ENCODE results near the gene TSPAN14. TPM values are rescaled to one million over a fixed set of nuclear protein-coding genes. Genes with fewer than 3 reads are reported as not detected.
"Not testable (repeated sequence)": the region's sequence is repeated elsewhere in the genome, so short reads cannot be mapped to it uniquely, and the experiment has no call there.

The TSPAN14 gene
- total and polyA plus RNA-seq, 2 of the 13 experiments (the other 11 are each of a cell fraction or from before 2014, with no cell fraction given) = 24.1 to 80.6 TPM

- BruUV-seq (replicated peaks) = no TSS peak
- Histone ChIP-seq H3K9ac (ENCODE audit: insufficient read depth, low read depth, low read length) (no peak overlapping the region), H3K9me3 (ENCODE audit: low read length) (no peaks in the 10 kb centered on the region), H4K20me1 (ENCODE audit: insufficient read depth, low read length) (peaks cover 24% of the 10 kb centered on the region), H3K27ac (ENCODE audit: extremely low read length, insufficient read depth, low read length) (no peak overlapping the region), H3K4me3 (replicated peaks in 1 of 3; ENCODE audit: insufficient read depth in 1 of 3, low read depth in 2 of 3, low read length in 3 of 3) (no peak overlapping the region), H3K4me1 (ENCODE audit: insufficient read depth, low read length) (peaks cover 58% of the 10 kb centered on the region), H2AFZ (ENCODE audit: low read length) (no peak overlapping the region), H3K27me3 (ENCODE audit: control insufficient read depth in 1 of 2, insufficient read depth in 2 of 2, low read length in 2 of 2) (no peaks in the 10 kb centered on the region), H3K36me3 (replicated peaks in 1 of 2; ENCODE audit: control insufficient read depth in 1 of 2, insufficient read depth in 2 of 2, low read length in 2 of 2) (peaks cover 8 to 36% of the 10 kb centered on the region in 2 experiments), H3K79me2 (ENCODE audit: insufficient read depth, low read length) (peaks cover 85% of the 10 kb centered on the region), H3K4me2 (ENCODE audit: low read depth, low read length) (no peak overlapping the region)
- FAIRE-seq = no peak
- ChIA-PET POLR2A (interaction anchor here (1.3 kb wide), 1 partner anchor 67 kb away, joined by 3 read pairs; the partner anchor contains the start of gene PRXL2A), CTCF (ENCODE audit: low intra/inter-chr PET ratio, low total read pairs) (no interaction called here)
- WGBS (ENCODE audit: low lambda C conversion rate) = 94% methylated on average over 3 of the region's 3 CpGs
- intact Hi-C loops (cut with micrococcal nuclease; ENCODE audit: unreplicated experiment) (no loop called here), in situ Hi-C loops (cut with HindIII; ENCODE audit: extremely low pct_ligation_motif_present, low pct_unique_long_range_greater_than_20kb) (no loop called here)
- TF ChIP-seq ZNF784 (CRISPR knock-in tag; IDR thresholded peaks at IDR 0.05; ENCODE audit: borderline replicate concordance) = no peak
- DNase-seq (ENCODE audit: low spot score) = no peak
- no peak for ATAC-seq
Observed at GRCh38 chr10:80474941-80475340, 20.8 kb downstream of the TSPAN14 start.

- H3K27ac ChIP-seq (ENCODE audit: extremely low read length, insufficient read depth, low read length); H3K27me3 ChIP-seq (ENCODE audit: control insufficient read depth in 1 of 2, insufficient read depth in 2 of 2, low read length in 2 of 2); DNase-seq (ENCODE audit: low spot score); in situ Hi-C loops (cut with HindIII; ENCODE audit: extremely low pct_ligation_motif_present, low pct_unique_long_range_greater_than_20kb); FAIRE-seq; H3K4me3 ChIP-seq (replicated peaks in 1 of 3; ENCODE audit: insufficient read depth in 1 of 3, low read depth in 2 of 3, low read length in 3 of 3); H2AFZ ChIP-seq (ENCODE audit: low read length); H3K9ac ChIP-seq (ENCODE audit: insufficient read depth, low read depth, low read length); CTCF ChIA-PET (ENCODE audit: low intra/inter-chr PET ratio, low total read pairs); ATAC-seq; H3K9me3 ChIP-seq (ENCODE audit: low read length); H3K4me2 ChIP-seq (ENCODE audit: low read depth, low read length); intact Hi-C loops (cut with micrococcal nuclease; ENCODE audit: unreplicated experiment); BruUV-seq (replicated peaks): not testable (repeated sequence)
- Histone ChIP-seq H3K4me1 (ENCODE audit: insufficient read depth, low read length) (peaks cover 51% of the 10 kb centered on the region), H3K36me3 (replicated peaks in 1 of 2; ENCODE audit: control insufficient read depth in 1 of 2, insufficient read depth in 2 of 2, low read length in 2 of 2) (peaks cover 7 to 29% of the 10 kb centered on the region in 2 experiments), H4K20me1 (ENCODE audit: insufficient read depth, low read length) (peaks cover 24% of the 10 kb centered on the region), H3K79me2 (ENCODE audit: insufficient read depth, low read length) (peaks cover 78% of the 10 kb centered on the region)
- POLR2A ChIA-PET = interaction anchor here (1.3 kb wide), 1 partner anchor 68 kb away, joined by 3 read pairs; the partner anchor contains the start of gene PRXL2A
- 95% methylated on average over 7 of the region's 7 CpGs for WGBS (ENCODE audit: low lambda C conversion rate)
Observed at GRCh38 chr10:80475641-80476040, 21.5 kb downstream of the TSPAN14 start.
